Measurements from ENCODE around the gene FBXL17.

FBXL17 gene

GRCh38 chr5:107919361-107919760 lies 462.5 kb downstream of the FBXL17 start:
- H3K4me3 ChIP-seq (ENCODE audit: low read length): no peak overlapping the region
- DNase-seq (ENCODE audit: low read depth): no peak
- TF ChIP-seq CTCF (conservative IDR thresholded peaks at IDR 0.05; ENCODE audit: low read depth, low read length): no peak

- H3K4me3 ChIP-seq (ENCODE audit: low read length): no peak overlapping the region
- no peak for DNase-seq (ENCODE audit: low read depth)
- TF ChIP-seq CTCF (conservative IDR thresholded peaks at IDR 0.05; ENCODE audit: low read depth, low read length): no peak
Observed at GRCh38 chr5:107917983-107918382, 463.9 kb downstream of the FBXL17 start.

GRCh38 chr5:107916731-107917725 lies 464.9 kb downstream of the FBXL17 start:
- no peak for DNase-seq (ENCODE audit: low read depth)
- TF ChIP-seq CTCF (conservative IDR thresholded peaks at IDR 0.05; ENCODE audit: low read depth, low read length): no peak
- no peak overlapping the region for H3K4me3 ChIP-seq (ENCODE audit: low read length)

- no peak for TF ChIP-seq CTCF (conservative IDR thresholded peaks at IDR 0.05; ENCODE audit: low read depth, low read length)
- no peak overlapping the region for H3K4me3 ChIP-seq (ENCODE audit: low read length)
- DNase-seq (ENCODE audit: low read depth): no peak
Observed at GRCh38 chr5:107915176-107915812, 466.6 kb downstream of the FBXL17 start.

GRCh38 chr5:107913494-107913893 lies 468.4 kb downstream of the FBXL17 start:
- H3K4me3 ChIP-seq (ENCODE audit: low read length): no peak overlapping the region
- DNase-seq (ENCODE audit: low read depth): no peak

GRCh38 chr5:107900721-107901120 lies 481.2 kb downstream of the FBXL17 start:
- TF ChIP-seq CTCF (conservative IDR thresholded peaks at IDR 0.05; ENCODE audit: low read depth, low read length): no peak
- peak; percentile 34 for DNase-seq (ENCODE audit: low read depth)
- no peak overlapping the region for H3K4me3 ChIP-seq (ENCODE audit: low read length)

More at GRCh38 chr5:107913494-107913893, 468.4 kb downstream of the FBXL17 start:
- no peak for TF ChIP-seq CTCF (conservative IDR thresholded peaks at IDR 0.05; ENCODE audit: low read depth, low read length)

Data from retinal pigment epithelial cell (primary cell).